ENCODE data around the gene ADAM19.

- TF ChIP-seq CTCF (IDR thresholded peaks at IDR 0.05), result no peak
- no peak for TF ChIP-seq EZH2 (IDR thresholded peaks at IDR 0.05)
These were observed 81.3 kb downstream of the ADAM19 start for GRCh38 chr5:157494178-157494832.
